Astrocyte (in vitro differentiated cells and primary cell): ENCODE measurements around the gene OSM. TPM values are rescaled to one million over a fixed set of nuclear protein-coding genes. Genes with fewer than 3 reads are reported as not detected.

Experiments
- DNase-seq: peaks from one replicate; pipeline ENCODE4 v3.0.0-alpha.2; 2010; ENCODE audit warnings: low read depth
- FAIRE-seq: peaks from 2 replicates; lab custom pipeline; 2011; peaks lifted over from hg19 to GRCh38; lab: Jason Lieb, UNC
- H2AFZ ChIP-seq: 2 replicates; pipeline ENCODE4 v1.6.0; 2012; ENCODE audit warnings: low read depth, low read length, inconsistent platforms
- H3K27ac ChIP-seq: 2 replicates; pipeline ENCODE4 v1.5.1; 2011; ENCODE audit warnings: low read depth, low read length, inconsistent platforms
- H3K27me3 ChIP-seq: 2 replicates; pipeline ENCODE4 v1.6.0; 2011; ENCODE audit warnings: low read length, inconsistent platforms; ENCODE audit not compliant: insufficient read depth
- H3K36me3 ChIP-seq: 2 replicates; pipeline ENCODE4 v1.5.1; 2011; ENCODE audit warnings: low read length, inconsistent platforms; ENCODE audit not compliant: insufficient read depth
- H3K4me1 ChIP-seq: 2 replicates; pipeline ENCODE4 v1.5.1; 2011; ENCODE audit warnings: low read length, inconsistent platforms; ENCODE audit not compliant: insufficient read depth
- H3K4me2 ChIP-seq: 2 replicates; pipeline ENCODE4 v1.6.0; 2012; ENCODE audit warnings: low read length, inconsistent platforms
- H3K4me3 ChIP-seq: 2 replicates; pipeline ENCODE4 v1.5.1; 2011; ENCODE audit warnings: low read depth, mild to moderate bottlenecking, low read length, inconsistent platforms; ENCODE audit not compliant: insufficient read depth
- H3K79me2 ChIP-seq: 2 replicates; pipeline ENCODE4 v1.6.0; 2012; ENCODE audit warnings: mild to moderate bottlenecking, low read length, inconsistent platforms; ENCODE audit not compliant: insufficient read depth
- H3K9ac ChIP-seq: 2 replicates; pipeline ENCODE4 v1.6.0; 2012; ENCODE audit warnings: mild to moderate bottlenecking, low read length, inconsistent platforms
- H3K9me3 ChIP-seq: 2 replicates; pipeline ENCODE4 v1.5.1; 2012; ENCODE audit warnings: low read depth, mild to moderate bottlenecking, low read length, inconsistent platforms; ENCODE audit not compliant: insufficient read depth
- H4K20me1 ChIP-seq: 2 replicates; pipeline ENCODE4 v1.6.0; 2012; ENCODE audit warnings: low read length, inconsistent platforms; ENCODE audit not compliant: insufficient read depth
- H3K27ac Mint-ChIP-seq: one replicate; pipeline ENCODE4 v1.8.0; 2021; ENCODE audit warnings: mild to moderate bottlenecking, mixed read lengths; ENCODE audit not compliant: unreplicated experiment
- H3K27me3 Mint-ChIP-seq: one replicate; pipeline ENCODE4 v1.8.0; 2021; ENCODE audit warnings: low read depth, mixed read lengths; ENCODE audit not compliant: unreplicated experiment
- H3K36me3 Mint-ChIP-seq: one replicate; pipeline ENCODE4 v1.8.0; 2021; ENCODE audit warnings: low read depth, mixed read lengths; ENCODE audit not compliant: unreplicated experiment
- H3K4me1 Mint-ChIP-seq: one replicate; pipeline ENCODE4 v1.8.0; 2021; ENCODE audit warnings: low read depth, mixed read lengths; ENCODE audit not compliant: unreplicated experiment
- H3K4me3 Mint-ChIP-seq: one replicate; pipeline ENCODE4 v1.8.0; 2021; ENCODE audit warnings: mild to moderate bottlenecking, moderate library complexity, mixed read lengths; ENCODE audit not compliant: unreplicated experiment
- H3K9me3 Mint-ChIP-seq: one replicate; pipeline ENCODE4 v1.8.0; 2021; ENCODE audit warnings: mild to moderate bottlenecking, mixed read lengths; ENCODE audit not compliant: unreplicated experiment
- EZH2 ChIP-seq: IDR thresholded peaks from 2 replicates; pipeline ENCODE4 v1.6.1; 2012; ENCODE audit warnings: mild to moderate bottlenecking, low read length, inconsistent platforms; ENCODE audit not compliant: insufficient read depth
- total RNA-seq: library from RNA; stranded (reverse); gene quantifications from 2 replicates; pipeline ENCODE4 v1.2.1, GENCODE V29; 2021
- TF ChIP-seq, protein P1 (sequence below): IDR thresholded peaks from 2 replicates; pipeline ENCODE4 v1.5.1; 2011; ENCODE audit warnings: low read depth, mild to moderate bottlenecking, inconsistent platforms, low read length, moderate library complexity; ENCODE audit not compliant: insufficient read depth

The OSM gene
- total RNA-seq, 1 donor from 2014 or later = not detected

DNA sequence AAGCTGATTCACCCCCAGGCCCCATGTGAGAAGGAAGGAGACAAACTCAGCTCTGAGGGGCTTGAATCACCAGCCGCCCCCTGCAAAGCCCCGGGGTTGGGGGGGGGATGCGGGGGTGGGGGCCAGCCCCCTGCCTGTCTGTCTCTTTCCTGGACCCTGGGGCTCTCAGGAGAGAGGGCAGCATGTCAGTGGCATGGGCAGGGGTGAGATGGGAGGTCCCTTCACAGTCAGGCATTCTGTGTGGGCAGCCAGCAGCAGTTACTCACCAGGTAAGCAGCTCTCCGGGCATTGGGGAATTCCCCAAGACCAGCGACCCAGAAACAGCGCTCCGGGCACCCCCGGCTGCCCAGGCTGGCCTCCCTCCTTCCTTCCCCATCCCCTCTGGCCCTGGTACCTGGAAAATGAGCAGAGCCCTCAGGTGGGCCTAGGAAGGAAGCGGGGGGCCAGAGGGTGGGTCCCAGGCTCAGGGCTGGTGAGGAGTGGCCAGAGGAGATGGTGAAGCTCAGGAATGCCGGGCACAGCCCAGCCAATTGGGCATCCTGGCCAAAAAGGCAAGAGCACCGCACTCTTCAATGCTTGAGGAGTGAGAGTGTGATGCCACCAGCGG lies 15.9 kb downstream of the OSM start:
- Histone ChIP-seq H3K4me3 (no peak overlapping the region), H3K27me3 (no peaks in the 10 kb centered on the region), H3K4me2 (peak overlapping the region; percentile 40), H3K9ac (peak overlapping the region; percentile 100), H3K9me3 (no peaks in the 10 kb centered on the region), H4K20me1 (no peaks in the 10 kb centered on the region), H2AFZ (no peak overlapping the region), H3K36me3 (no peaks in the 10 kb centered on the region), H3K79me2 (peaks cover 28% of the 10 kb centered on the region), H3K4me1 (peaks cover 73% of the 10 kb centered on the region), H3K27ac (peak overlapping the region; percentile 95)
- no peaks in the 10 kb centered on the region for H3K36me3 Mint-ChIP-seq
- peak overlapping the region; percentile 58 for H3K27ac Mint-ChIP-seq
- H3K4me1 Mint-ChIP-seq = peaks cover 39% of the 10 kb centered on the region
- TF ChIP-seq EZH2 = no peak
- TF ChIP-seq, protein P1, sequence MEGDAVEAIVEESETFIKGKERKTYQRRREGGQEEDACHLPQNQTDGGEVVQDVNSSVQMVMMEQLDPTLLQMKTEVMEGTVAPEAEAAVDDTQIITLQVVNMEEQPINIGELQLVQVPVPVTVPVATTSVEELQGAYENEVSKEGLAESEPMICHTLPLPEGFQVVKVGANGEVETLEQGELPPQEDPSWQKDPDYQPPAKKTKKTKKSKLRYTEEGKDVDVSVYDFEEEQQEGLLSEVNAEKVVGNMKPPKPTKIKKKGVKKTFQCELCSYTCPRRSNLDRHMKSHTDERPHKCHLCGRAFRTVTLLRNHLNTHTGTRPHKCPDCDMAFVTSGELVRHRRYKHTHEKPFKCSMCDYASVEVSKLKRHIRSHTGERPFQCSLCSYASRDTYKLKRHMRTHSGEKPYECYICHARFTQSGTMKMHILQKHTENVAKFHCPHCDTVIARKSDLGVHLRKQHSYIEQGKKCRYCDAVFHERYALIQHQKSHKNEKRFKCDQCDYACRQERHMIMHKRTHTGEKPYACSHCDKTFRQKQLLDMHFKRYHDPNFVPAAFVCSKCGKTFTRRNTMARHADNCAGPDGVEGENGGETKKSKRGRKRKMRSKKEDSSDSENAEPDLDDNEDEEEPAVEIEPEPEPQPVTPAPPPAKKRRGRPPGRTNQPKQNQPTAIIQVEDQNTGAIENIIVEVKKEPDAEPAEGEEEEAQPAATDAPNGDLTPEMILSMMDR = no peak
- no peak for FAIRE-seq
- DNase-seq = peak; percentile 80
- no peaks in the 10 kb centered on the region for H3K27me3 Mint-ChIP-seq
- no peak overlapping the region for H3K4me3 Mint-ChIP-seq
- peaks cover 2% of the 10 kb centered on the region for H3K9me3 Mint-ChIP-seq

DNA sequence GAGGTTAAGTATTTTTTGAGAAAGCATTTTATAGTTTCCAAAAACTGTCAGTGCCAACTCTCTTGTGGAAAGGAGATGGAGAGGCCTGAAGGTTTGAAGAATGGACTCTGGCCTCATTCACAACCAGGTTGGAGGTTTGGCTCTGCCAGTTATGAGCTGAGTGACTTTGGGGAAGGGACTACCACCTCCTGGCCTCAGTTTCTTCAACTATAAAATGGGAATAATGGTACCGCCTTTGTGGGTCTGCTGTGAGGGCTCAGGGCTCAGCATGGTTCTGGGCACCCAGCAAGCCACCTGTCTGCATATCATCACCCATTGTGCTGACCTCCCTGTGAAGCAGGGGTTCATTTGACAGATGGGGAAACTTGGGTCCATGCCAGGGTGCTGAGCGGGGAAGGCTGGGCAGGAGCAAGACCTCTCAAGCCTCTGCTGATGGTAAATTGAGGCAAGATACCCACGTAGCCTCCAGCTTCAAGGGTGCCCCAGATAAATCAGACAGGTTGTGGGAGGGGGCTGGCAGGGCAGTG lies 16.5 kb downstream of the OSM start:
- FAIRE-seq (no peak), DNase-seq (no peak)
- H3K36me3 Mint-ChIP-seq = no peaks in the 10 kb centered on the region
- no peaks in the 10 kb centered on the region for H4K20me1 ChIP-seq
- H2AFZ ChIP-seq = no peak overlapping the region
- H3K9me3 Mint-ChIP-seq = peaks cover 2% of the 10 kb centered on the region
- peak overlapping the region; percentile 100 for H3K9ac ChIP-seq
- H3K4me1 Mint-ChIP-seq = peaks cover 39% of the 10 kb centered on the region
- TF ChIP-seq, protein P1 = no peak
- TF ChIP-seq EZH2 = no peak
- H3K27ac ChIP-seq = peak overlapping the region; percentile 95
- H3K4me3 Mint-ChIP-seq = no peak overlapping the region
- no peaks in the 10 kb centered on the region for H3K9me3 ChIP-seq
- H3K79me2 ChIP-seq = peaks cover 34% of the 10 kb centered on the region
- no peaks in the 10 kb centered on the region for H3K27me3 Mint-ChIP-seq
- peak overlapping the region; percentile 5 for H3K4me2 ChIP-seq
- no peak overlapping the region for H3K4me3 ChIP-seq
- peak overlapping the region; percentile 4 for H3K27ac Mint-ChIP-seq
- H3K27me3 ChIP-seq = no peaks in the 10 kb centered on the region
- H3K4me1 ChIP-seq = peaks cover 79% of the 10 kb centered on the region
- no peaks in the 10 kb centered on the region for H3K36me3 ChIP-seq
